Measurements from ENCODE around the gene NALF2. TPM values are rescaled to one million over a fixed set of nuclear protein-coding genes. Genes with fewer than 3 reads are reported as not detected.

The NALF2 gene
- total RNA-seq, 4 donors from 2014 or later, result 0.28 to 0.40 (median 0.35) TPM; not detected in 1

DNA sequence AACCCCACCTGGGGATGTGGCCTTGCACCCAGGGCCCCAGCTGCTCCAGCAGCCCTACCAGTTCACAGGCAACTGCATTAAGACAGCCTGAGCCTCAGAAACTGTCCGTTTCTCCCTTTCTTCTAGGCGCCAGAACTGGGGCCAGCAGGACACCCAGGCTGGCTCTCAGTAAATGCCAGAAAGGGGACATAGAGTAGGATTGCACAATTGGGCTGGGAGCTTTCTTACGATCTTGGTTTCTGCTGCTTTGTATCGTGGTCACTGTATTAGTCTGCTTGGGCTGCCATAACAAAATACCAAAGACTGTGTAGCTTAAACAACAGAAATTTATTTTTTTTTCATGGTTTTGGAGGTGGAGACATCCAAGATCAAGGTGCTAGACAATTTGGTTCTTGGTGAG, 48.4 kb downstream of the NALF2 start:
- Histone ChIP-seq H3K27me3 (no peaks in the 10 kb centered on the region), H3K4me3 (no peak overlapping the region), H3K27ac (no peak overlapping the region), H3K36me3 (no peaks in the 10 kb centered on the region), H3K4me1 (no peaks in the 10 kb centered on the region), H3K9me3 (no peaks in the 10 kb centered on the region)
- no peak for DNase-seq
- TF ChIP-seq CTCF (IDR thresholded peaks at IDR 0.05) (no peak), POLR2A (IDR thresholded peaks at IDR 0.05) (no peak)

Other genes with a start within 250 kb of the NALF2 start
- 1 to 10 TPM in 2 of 4 donors, under 1 TPM in 1, not detected in 1; 0.18 to 1.3 (median 1.0) TPM for gene EDA, start 111.8 kb downstream of the NALF2 start, total RNA-seq